PC-9 (cell line): ENCODE measurements around the gene POLE4.

Experiments
- CTCF ChIP-seq: fragments of 200-600 bp; sonication (generic); conservative IDR thresholded peaks from 2 replicates; pipeline ENCODE4 v1.6.1; 2017; ENCODE audit warnings: mixed run types, antibody characterized with exemption, mild to moderate bottlenecking, moderate library complexity
- EZH2 ChIP-seq: fragments of 200-600 bp; sonication (generic); IDR thresholded peaks from 2 replicates; pipeline ENCODE4 v1.8.0; 2017; ENCODE audit warnings: antibody characterized with exemption, low read depth

- TF ChIP-seq CTCF (no peak), EZH2 (no peak)
Observed at GRCh38 chr2:74939919-74940812, 18.3 kb upstream of the POLE4 start.
